Measurements from ENCODE around the gene ATP11A.
"Not testable (repeated sequence)": the region's sequence is repeated elsewhere in the genome, so short reads cannot be mapped to it uniquely, and the experiment has no call there.

The ATP11A gene

DNA sequence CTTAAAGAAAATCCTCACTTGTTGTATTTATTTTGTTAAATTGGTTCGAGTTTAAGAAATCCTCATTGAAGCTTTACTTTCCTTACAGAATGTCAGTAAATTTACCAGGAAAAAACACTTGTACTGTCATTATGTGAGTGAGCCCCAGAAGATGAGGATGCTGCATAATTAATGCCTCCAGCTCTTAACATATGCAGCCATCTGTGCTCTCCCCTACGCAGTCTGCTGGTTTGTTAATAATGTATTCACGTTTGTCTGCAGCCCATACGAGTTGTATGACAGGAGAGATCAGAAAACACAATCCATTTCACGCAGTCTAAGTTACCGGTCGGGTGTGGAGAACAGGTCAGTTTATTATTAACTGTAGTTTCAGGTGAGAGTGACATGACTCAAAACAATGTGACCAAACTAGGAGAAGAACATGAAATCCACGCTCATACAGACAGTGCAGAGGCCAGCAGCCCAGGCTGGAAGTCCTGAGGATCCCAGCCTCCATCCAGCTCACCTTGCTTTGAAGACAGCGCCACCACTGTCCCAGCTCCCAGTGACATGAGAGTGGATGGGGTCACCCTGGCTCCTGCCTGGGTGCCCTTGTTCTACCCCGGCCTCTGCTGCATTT lies 19.8 kb upstream of the ATP11A start:
- in situ Hi-C loops (cut with MboI; ENCODE audit: low sequenced_read_pairs): no loop called here

- in situ Hi-C loops (cut with MboI; ENCODE audit: low sequenced_read_pairs): no loop called here
These were observed 19.0 kb upstream of the ATP11A start for GRCh38 chr13:112670864-112671263.

- in situ Hi-C loops (cut with MboI; ENCODE audit: low sequenced_read_pairs): no loop called here
These were observed 18.5 kb upstream of the ATP11A start for GRCh38 chr13:112671359-112671758.

GRCh38 chr13:112672651-112673284 lies 17.1 kb upstream of the ATP11A start:
- in situ Hi-C loops (cut with MboI; ENCODE audit: low sequenced_read_pairs): no loop called here

DNA sequence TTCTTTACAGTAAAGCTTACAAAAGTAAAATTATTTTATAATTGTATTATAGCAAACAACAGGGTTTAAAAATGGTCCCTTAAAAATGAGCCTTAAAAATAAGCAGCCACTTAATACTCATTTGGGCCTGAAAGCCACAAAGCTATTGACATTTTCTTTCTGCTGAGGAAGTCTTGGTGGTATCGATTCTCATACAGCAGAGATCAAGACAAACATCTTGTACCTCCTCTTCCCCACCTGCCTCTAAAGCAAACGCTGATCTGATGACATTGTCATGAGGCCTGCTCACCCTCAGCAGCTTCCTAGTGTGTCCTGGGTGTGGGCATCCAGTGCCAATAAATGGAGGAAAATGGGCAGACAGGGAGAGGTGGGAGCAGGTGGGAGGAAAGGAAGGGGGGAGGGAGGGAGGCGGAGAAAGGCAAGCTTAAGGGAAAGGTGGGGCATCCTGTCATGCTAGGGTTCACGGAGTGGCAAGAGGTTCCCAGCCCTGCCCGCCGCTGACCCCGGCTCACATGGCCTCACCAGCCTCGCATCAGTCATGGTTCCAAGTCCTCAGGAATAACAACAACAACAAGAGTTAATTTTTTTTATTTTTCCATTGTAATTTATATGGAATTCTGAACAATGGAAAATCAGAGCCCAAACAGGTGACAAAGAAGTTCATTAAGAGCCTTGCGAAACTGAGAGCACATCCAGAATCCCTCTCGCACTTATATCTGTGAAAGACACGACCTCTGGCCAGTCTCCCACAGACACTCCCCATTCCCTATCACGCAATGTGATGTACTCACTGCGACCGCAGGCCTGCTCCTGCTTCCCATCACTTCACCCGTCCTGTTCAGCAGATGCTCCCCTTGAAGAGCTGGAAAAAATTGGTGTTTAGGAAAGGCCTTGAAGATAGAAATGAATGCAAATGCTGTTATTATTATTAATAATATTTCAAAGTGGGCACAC lies 15.1 kb upstream of the ATP11A start:
- in situ Hi-C loops (cut with MboI; ENCODE audit: low sequenced_read_pairs): no loop called here

GRCh38 chr13:112675366-112675756 lies 14.5 kb upstream of the ATP11A start:
- in situ Hi-C loops (cut with MboI; ENCODE audit: low sequenced_read_pairs): no loop called here

DNA sequence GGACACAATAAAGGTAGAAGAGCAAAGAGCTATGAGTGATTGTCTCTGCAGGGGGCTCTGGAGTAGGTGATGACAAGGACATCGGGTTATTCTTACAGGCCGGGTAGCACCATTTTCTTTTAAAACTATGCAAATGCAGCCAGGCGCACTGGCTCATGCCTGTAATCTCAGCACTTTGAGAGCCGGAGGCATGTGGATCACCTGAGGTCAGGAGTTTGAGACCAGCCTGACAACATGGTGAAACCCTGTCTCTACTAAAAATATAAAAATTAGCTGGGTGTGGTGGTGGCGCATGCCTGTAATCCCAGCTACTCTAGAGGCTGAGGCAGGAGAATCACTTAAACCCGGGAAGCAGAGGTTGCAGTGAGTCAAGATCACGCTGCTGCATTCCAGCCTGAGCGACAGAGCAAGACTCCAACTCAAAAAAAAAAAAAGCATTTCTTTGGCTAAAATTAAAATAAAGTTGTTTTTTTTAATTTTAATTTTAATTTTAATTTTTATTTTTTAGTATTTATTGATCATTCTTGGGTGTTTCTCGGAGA lies 12.3 kb upstream of the ATP11A start:
- in situ Hi-C loops (cut with MboI; ENCODE audit: low sequenced_read_pairs): not testable (repeated sequence)

GRCh38 chr13:112679381-112679780 lies 10.5 kb upstream of the ATP11A start:
- in situ Hi-C loops (cut with MboI; ENCODE audit: low sequenced_read_pairs): no loop called here

DNA sequence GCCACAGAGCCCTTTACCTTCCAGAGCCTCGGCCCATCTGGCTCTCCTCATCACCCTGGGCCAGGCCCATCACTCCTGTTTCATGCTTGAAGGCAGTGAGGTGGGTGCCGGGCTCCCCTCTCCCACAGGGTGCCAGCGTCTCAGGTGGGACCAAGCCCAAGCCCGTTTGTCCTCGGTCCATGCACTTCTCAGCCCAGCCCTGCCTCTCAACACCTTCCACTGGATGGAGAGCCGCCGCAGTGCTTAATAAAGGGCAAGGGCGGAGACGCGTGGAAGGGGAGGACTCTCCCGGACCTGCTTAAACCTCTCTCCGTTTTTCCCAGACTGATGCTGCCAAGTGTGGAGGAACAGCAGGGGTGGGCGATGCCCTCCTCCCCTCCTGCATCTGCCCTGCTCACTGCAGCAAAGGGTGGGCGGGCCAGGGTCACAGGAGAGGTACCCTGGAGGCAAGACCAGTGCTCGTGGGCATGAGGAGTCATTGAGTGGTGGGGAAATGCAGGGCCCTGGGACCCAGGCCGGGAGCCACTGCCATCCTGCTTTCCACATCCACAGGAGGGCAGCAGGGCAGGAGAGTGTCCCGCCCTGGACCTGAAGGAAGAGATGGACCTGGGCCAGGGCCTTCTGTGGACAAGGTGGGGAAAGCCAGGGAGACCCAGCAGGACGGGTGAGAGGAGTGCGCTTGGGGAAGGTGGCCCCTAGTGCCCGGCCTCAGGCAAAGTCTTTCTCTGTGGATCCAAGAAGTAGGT lies 9.7 kb upstream of the ATP11A start:
- in situ Hi-C loops (cut with MboI; ENCODE audit: low sequenced_read_pairs): no loop called here

DNA sequence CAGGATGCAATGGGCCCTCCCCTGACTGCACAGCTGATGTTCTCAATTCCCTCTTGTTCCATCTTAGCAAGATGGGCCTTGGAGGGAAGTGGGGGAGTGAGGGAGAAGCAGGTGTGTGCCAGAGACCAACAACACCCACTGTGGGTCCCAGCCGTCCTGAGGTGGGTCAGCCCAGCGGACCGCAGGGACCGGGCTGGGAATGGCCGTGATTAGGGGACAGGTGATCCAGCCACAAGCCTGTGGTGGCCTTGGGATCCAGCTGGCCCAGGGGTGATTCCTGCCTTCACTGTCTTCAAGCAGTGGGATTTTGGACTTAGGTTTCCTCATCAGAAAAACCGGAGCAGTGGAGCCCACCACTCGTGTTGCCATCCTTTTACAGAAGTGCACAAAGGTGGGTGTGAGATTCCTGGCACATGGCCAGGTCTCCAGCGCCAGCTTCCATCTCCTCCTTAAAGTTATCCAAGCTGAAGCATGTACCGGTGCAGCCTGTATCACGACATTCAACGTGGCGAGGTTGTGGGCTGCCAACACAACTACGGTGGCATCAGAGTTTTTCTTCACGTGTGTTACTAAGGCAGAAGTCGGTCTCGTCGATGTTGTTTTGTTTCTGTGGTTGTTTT lies 9.0 kb upstream of the ATP11A start:
- in situ Hi-C loops (cut with MboI; ENCODE audit: low sequenced_read_pairs): no loop called here

- in situ Hi-C loops (cut with MboI; ENCODE audit: low sequenced_read_pairs): no loop called here
These were observed 6.3 kb upstream of the ATP11A start for GRCh38 chr13:112683581-112683980.

DNA sequence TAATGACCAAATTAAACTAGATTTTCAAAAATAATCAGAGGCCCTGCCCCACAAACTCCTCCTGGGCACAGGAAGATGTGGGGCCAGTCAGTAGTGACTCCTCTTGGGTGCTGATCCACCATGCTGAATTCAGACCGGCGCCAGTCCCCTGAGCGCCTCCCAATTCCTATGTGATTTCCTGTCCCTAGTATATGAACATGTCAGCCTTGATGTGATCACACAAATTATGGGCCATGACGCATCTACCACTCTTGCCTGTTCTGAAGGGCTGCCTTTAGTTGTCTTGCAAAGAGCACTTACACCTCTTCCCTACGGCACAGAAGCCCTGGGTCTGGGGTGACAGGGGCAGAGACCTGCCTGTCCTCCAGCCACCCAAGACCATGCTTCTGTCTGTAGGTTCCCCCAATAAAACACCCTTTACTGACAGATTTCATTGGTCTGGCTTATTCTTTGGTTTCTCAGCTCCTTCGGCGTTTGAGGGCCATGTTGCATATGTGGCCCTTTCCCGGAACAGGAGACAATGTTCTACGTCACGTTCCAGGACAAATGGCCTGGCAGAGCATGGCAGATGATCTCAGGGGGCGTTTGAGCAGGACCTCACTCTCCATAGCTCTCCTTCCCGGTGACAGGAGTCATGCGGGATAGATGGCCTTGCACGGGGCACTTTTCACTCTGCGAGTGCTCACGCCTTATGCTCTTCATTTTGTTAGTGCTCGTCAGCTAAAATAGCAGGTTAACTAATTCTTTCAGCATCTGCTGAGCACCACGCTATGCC lies 5.6 kb upstream of the ATP11A start:
- in situ Hi-C loops (cut with MboI; ENCODE audit: low sequenced_read_pairs): no loop called here

DNA sequence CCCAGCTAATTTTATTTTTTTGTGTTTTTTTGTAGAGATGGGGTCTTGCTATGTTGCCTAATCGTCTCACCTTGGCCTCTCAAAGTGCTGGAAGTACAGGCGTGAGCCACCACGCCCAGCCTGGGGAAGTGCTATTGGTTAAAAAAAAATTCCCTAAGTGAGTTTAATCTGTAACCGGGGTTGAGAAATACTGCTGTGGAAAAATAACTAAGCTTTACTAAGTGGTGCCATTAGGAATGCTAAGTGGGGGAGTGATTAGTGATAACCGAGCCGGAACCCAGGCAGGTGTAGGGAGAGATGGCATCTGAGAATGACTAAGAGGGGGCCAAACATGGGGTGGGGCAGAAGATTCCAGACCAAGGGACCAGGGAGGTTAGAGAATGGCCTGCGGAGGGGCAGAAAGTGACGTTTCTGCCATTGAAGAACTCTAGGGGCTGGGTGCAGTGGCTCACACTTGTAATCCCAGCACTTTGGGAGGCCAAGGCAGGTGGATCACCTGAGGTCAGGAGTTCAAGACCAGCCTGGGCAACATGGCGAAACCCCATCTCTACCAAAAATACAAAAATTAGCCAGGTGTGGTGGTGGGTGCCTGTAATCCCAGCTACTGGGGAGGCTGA lies 4.5 kb upstream of the ATP11A start:
- in situ Hi-C loops (cut with MboI; ENCODE audit: low sequenced_read_pairs): not testable (repeated sequence)

- in situ Hi-C loops (cut with MboI; ENCODE audit: low sequenced_read_pairs): no loop called here
These were observed 3.9 kb upstream of the ATP11A start for GRCh38 chr13:112685896-112686295.

- in situ Hi-C loops (cut with MboI; ENCODE audit: low sequenced_read_pairs): no loop called here
These were observed 3.5 kb upstream of the ATP11A start for GRCh38 chr13:112686364-112686763.

DNA sequence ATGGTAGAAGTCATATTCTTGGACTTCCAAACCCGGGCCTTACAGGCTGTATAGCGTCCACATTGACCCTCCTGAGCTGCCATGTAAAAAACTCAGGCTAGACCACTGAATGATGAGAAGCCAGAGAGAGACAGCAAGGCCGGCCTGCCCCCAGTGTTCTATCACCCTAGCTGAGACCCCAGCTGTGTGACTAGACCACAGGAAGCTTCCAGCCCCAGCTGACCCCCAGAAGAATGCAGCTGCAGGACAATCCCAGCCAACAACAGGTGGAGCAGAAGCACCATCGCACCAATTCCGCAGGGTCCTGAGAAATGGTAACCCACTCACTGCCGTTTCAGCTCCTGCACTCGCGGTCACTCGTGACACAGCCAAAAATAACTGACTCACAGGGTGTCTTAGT lies 2.9 kb upstream of the ATP11A start:
- in situ Hi-C loops (cut with MboI; ENCODE audit: low sequenced_read_pairs): no loop called here

- in situ Hi-C loops (cut with MboI; ENCODE audit: low sequenced_read_pairs): no loop called here
These were observed 1.8 kb upstream of the ATP11A start for GRCh38 chr13:112687836-112688559.

DNA sequence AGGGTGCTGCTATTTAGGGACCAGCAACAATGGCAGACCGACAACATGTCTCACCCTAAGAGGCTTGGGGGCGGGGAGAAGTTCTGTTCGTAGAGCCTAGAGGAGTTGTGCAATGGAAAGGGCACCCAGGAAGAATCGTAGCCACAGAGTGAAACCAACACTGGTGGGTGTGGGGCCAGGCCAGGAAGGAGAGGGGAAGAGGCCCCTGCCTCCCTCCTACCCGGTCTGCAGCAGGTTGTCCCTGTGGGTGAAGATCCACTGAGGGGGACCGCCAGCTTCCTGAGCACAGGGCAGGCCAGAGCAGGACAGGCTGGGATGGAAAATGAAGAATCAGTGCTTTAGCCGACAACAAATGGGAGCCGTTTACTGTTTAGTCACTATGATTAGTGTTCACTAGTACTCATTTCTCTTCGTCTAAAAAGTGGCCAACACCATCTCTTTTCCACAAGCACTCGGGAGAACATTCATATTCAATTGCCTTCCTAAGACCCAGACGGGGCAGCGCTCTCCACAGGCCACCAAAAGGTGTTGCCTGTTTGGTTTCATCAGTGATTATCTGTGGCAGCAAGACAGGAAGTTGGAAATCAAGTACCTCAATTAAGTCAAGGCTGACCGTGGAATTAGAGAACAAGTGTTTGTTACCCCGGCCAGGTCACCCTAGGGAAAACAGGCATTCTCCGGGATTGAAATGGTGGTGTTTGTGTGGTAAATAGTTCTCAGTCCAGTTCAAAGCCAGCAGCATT lies 1.1 kb upstream of the ATP11A start:
- in situ Hi-C loops (cut with MboI; ENCODE audit: low sequenced_read_pairs): no loop called here

All from HL-60/S4 treated with retinoic acid at 250 ng/mL for 4 days and 3 days (cell line).